SK-N-SH treated with all-trans-retinoic acid at 6 μM for 48 hours (cell line): ENCODE measurements around the gene CTU1.

Experiments
- ATAC-seq: fragments of 200-7000 bp; cut with Tn5 transposase; 3 replicates; pipeline ENCODE4 v1.9.1; 2020; ENCODE audit warnings: mild to moderate bottlenecking, moderate library complexity
- BACH2 ChIP-seq: fragments of 250-450 bp; sonication (Bioruptor Pico); IDR thresholded peaks from 2 replicates; pipeline ENCODE4 v1.9.0; 2021; ENCODE audit warnings: mild to moderate bottlenecking, borderline replicate concordance
- CSRNP3 ChIP-seq: fragments of 250-450 bp; sonication (Bioruptor Pico); IDR thresholded peaks from 2 replicates; pipeline ENCODE4 v1.5.1; 2021; ENCODE audit warnings: mild to moderate bottlenecking, moderate library complexity
- ESRRG ChIP-seq: fragments of 250-450 bp; sonication (Bioruptor Pico); IDR thresholded peaks from 2 replicates; pipeline ENCODE4 v1.6.1; 2021; ENCODE audit warnings: mild to moderate bottlenecking
- GLIS3 ChIP-seq: fragments of 250-450 bp; sonication (Bioruptor Pico); IDR thresholded peaks from 2 replicates; pipeline ENCODE4 v1.5.0; 2020; ENCODE audit warnings: mild to moderate bottlenecking, moderate library complexity
- ISL1 ChIP-seq: fragments of 250-450 bp; sonication (Bioruptor Pico); IDR thresholded peaks from 2 replicates; pipeline ENCODE4 v2.1.2; 2022; ENCODE audit warnings: mild to moderate bottlenecking, moderate library complexity
- OSR1 ChIP-seq: fragments of 250-450 bp; sonication (Bioruptor Pico); IDR thresholded peaks from 2 replicates; pipeline ENCODE4 v1.8.0; 2022; ENCODE audit warnings: moderate library complexity, mild to moderate bottlenecking, inconsistent platforms
- RARB ChIP-seq: fragments of 250-450 bp; sonication (Bioruptor Pico); IDR thresholded peaks from 2 replicates; pipeline ENCODE4 v1.8.0; 2021; ENCODE audit warnings: mild to moderate bottlenecking, moderate library complexity
- SNAI2 ChIP-seq: fragments of 250-450 bp; sonication (Bioruptor Pico); IDR thresholded peaks from 2 replicates; pipeline ENCODE4 v1.5.0; 2020; ENCODE audit warnings: mild to moderate bottlenecking, moderate library complexity
- TOX ChIP-seq: fragments of 250-450 bp; sonication (Bioruptor Pico); IDR thresholded peaks from 2 replicates; pipeline ENCODE4 v1.8.0; 2021; ENCODE audit warnings: mild to moderate bottlenecking, moderate library complexity, borderline replicate concordance
- TSHZ2 ChIP-seq: fragments of 250-450 bp; sonication (Bioruptor Pico); IDR thresholded peaks from 2 replicates; pipeline ENCODE4 v1.5.0; 2020; ENCODE audit warnings: mild to moderate bottlenecking, moderate library complexity
- ZC3H10 ChIP-seq: fragments of 250-450 bp; sonication (Bioruptor Pico); IDR thresholded peaks from 2 replicates; pipeline ENCODE4 v1.5.1; 2021; ENCODE audit warnings: mild to moderate bottlenecking, moderate library complexity
- ZFP3 ChIP-seq: fragments of 250-450 bp; sonication (Bioruptor Pico); IDR thresholded peaks from 2 replicates; pipeline ENCODE4 v1.5.0; 2020; ENCODE audit warnings: mild to moderate bottlenecking, moderate library complexity
- ZFP30 ChIP-seq: fragments of 450-650 bp; formaldehyde crosslinking; IDR thresholded peaks from 2 replicates; pipeline ENCODE4 v1.5.0; 2022; ENCODE audit warnings: mild to moderate bottlenecking, moderate library complexity
- ZNF565 ChIP-seq: fragments of 450-650 bp; formaldehyde crosslinking; conservative IDR thresholded peaks from 2 replicates; pipeline ENCODE4 v1.5.0; 2020; ENCODE audit warnings: low read depth, mild to moderate bottlenecking, moderate library complexity
- ZNF70 ChIP-seq: fragments of 450-650 bp; formaldehyde crosslinking; IDR thresholded peaks from 2 replicates; pipeline ENCODE4 v1.5.0; 2020; ENCODE audit warnings: mild to moderate bottlenecking, moderate library complexity
- ZNF8 ChIP-seq: fragments of 450-650 bp; formaldehyde crosslinking; IDR thresholded peaks from 2 replicates; pipeline ENCODE4 v1.5.0; 2020; ENCODE audit warnings: mild to moderate bottlenecking, moderate library complexity
- TF ChIP-seq, protein P1 (sequence below): fragments of 250-450 bp; sonication (Bioruptor Pico); IDR thresholded peaks from 2 replicates; pipeline ENCODE4 v1.8.0; 2020; ENCODE audit warnings: mild to moderate bottlenecking, moderate library complexity, borderline replicate concordance
- TF ChIP-seq, protein P2 (sequence below): fragments of 250-450 bp; sonication (Bioruptor Pico); IDR thresholded peaks from 2 replicates; pipeline ENCODE4 v1.8.0; 2021; ENCODE audit warnings: low read depth, mild to moderate bottlenecking, moderate library complexity, borderline replicate concordance
- TF ChIP-seq, protein P3 (sequence below): fragments of 250-450 bp; sonication (Bioruptor Pico); IDR thresholded peaks from 2 replicates; pipeline ENCODE4 v1.5.1; 2020; ENCODE audit warnings: low read depth, mild to moderate bottlenecking, moderate library complexity

Gene CTU1

GRCh38 chr19:51098365-51099046, 9.7 kb downstream of the CTU1 start:
- ATAC-seq = no peak
- TF ChIP-seq OSR1 (CRISPR knock-in tag) (no peak), ESRRG (no peak), ZNF565 (CRISPR knock-in tag) (no peak), CSRNP3 (no peak), SNAI2 (no peak), TSHZ2 (no peak), GLIS3 (CRISPR knock-in tag) (no peak), ZFP30 (no peak), ZNF8 (CRISPR knock-in tag) (no peak), ZFP3 (CRISPR knock-in tag) (no peak), RARB (CRISPR knock-in tag) (no peak), ZNF70 (no peak), ZC3H10 (CRISPR knock-in tag) (no peak), ISL1 (CRISPR knock-in tag) (no peak)
- TF ChIP-seq, protein P1, sequence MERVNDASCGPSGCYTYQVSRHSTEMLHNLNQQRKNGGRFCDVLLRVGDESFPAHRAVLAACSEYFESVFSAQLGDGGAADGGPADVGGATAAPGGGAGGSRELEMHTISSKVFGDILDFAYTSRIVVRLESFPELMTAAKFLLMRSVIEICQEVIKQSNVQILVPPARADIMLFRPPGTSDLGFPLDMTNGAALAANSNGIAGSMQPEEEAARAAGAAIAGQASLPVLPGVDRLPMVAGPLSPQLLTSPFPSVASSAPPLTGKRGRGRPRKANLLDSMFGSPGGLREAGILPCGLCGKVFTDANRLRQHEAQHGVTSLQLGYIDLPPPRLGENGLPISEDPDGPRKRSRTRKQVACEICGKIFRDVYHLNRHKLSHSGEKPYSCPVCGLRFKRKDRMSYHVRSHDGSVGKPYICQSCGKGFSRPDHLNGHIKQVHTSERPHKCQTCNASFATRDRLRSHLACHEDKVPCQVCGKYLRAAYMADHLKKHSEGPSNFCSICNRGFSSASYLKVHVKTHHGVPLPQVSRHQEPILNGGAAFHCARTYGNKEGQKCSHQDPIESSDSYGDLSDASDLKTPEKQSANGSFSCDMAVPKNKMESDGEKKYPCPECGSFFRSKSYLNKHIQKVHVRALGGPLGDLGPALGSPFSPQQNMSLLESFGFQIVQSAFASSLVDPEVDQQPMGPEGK (CRISPR knock-in tag) = no peak

- no peak for TF ChIP-seq ISL1 (CRISPR knock-in tag)
- TF ChIP-seq, protein P2, sequence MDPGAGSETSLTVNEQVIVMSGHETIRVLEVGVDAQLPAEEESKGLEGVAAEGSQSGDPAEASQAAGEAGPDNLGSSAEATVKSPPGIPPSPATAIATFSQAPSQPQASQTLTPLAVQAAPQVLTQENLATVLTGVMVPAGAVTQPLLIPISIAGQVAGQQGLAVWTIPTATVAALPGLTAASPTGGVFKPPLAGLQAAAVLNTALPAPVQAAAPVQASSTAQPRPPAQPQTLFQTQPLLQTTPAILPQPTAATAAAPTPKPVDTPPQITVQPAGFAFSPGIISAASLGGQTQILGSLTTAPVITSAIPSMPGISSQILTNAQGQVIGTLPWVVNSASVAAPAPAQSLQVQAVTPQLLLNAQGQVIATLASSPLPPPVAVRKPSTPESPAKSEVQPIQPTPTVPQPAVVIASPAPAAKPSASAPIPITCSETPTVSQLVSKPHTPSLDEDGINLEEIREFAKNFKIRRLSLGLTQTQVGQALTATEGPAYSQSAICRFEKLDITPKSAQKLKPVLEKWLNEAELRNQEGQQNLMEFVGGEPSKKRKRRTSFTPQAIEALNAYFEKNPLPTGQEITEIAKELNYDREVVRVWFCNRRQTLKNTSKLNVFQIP (CRISPR knock-in tag) = no peak
- TF ChIP-seq, protein P3, sequence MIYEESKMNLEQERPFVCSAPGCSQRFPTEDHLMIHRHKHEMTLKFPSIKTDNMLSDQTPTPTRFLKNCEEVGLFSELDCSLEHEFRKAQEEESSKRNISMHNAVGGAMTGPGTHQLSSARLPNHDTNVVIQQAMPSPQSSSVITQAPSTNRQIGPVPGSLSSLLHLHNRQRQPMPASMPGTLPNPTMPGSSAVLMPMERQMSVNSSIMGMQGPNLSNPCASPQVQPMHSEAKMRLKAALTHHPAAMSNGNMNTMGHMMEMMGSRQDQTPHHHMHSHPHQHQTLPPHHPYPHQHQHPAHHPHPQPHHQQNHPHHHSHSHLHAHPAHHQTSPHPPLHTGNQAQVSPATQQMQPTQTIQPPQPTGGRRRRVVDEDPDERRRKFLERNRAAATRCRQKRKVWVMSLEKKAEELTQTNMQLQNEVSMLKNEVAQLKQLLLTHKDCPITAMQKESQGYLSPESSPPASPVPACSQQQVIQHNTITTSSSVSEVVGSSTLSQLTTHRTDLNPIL (CRISPR knock-in tag) = no peak
- no peak for TF ChIP-seq BACH2 (CRISPR knock-in tag)
- no peak for TF ChIP-seq ZNF565 (CRISPR knock-in tag)
- no peak for TF ChIP-seq ZFP3 (CRISPR knock-in tag)
- TF ChIP-seq RARB (CRISPR knock-in tag) = no peak
- TF ChIP-seq TSHZ2 = no peak
- no peak for TF ChIP-seq ESRRG
- TF ChIP-seq TOX (CRISPR knock-in tag) = no peak
- TF ChIP-seq ZFP30 = no peak
- ATAC-seq = no peak
These were observed 10.4 kb downstream of the CTU1 start for GRCh38 chr19:51097796-51098195.
